ENCODE measurements around the gene YEATS4.

The YEATS4 gene

GRCh38 chr12:69332815-69333358 lies 26.7 kb upstream of the YEATS4 start:
- Histone ChIP-seq H4K12ac (ENCODE audit: low read depth, low read length) (no peak overlapping the region), H4K91ac (ENCODE audit: low read depth, low read length) (no peak overlapping the region), H3K36me3 (ENCODE audit: control insufficient read depth in 1 of 2, insufficient read depth in 2 of 2, low read length in 2 of 2) (no peaks in the 10 kb centered on the region), H2AK5ac (ENCODE audit: low read length) (no peak overlapping the region), H2BK5ac (ENCODE audit: low read depth, low read length, poor library complexity) (no peak overlapping the region), H2BK12ac (ENCODE audit: low read length) (no peak overlapping the region), H3K18ac (ENCODE audit: low read length) (no peak overlapping the region), H3K4me3 (ENCODE audit: low read depth, low read length) (no peak overlapping the region), H4K8ac (ENCODE audit: low read depth, low read length) (no peak overlapping the region), H3K9me3 (ENCODE audit: insufficient read depth, low read depth, low read length) (no peaks in the 10 kb centered on the region), H3K27ac (ENCODE audit: low read depth, low read length) (no peak overlapping the region), H3K27me3 (ENCODE audit: insufficient read depth, low read length) (no peaks in the 10 kb centered on the region), H3K79me1 (ENCODE audit: low read length) (no peaks in the 10 kb centered on the region), H3K4me2 (ENCODE audit: low read length) (no peak overlapping the region), H2AFZ (ENCODE audit: insufficient read depth, low read length, poor library complexity) (no peak overlapping the region), H3K14ac (ENCODE audit: low read length) (no peak overlapping the region), H3K23ac (ENCODE audit: low read length) (no peak overlapping the region), H3K79me2 (ENCODE audit: control insufficient read depth, insufficient read depth, low read length, poor library complexity) (no peaks in the 10 kb centered on the region), H3K9ac (ENCODE audit: low read length) (no peak overlapping the region), H2BK120ac (ENCODE audit: insufficient read depth, low read length, poor library complexity) (no peak overlapping the region), H3K4ac (ENCODE audit: low read depth, low read length) (no peak overlapping the region), H3K4me1 (ENCODE audit: control insufficient read depth in 1 of 2, insufficient read depth in 2 of 2, low read length in 2 of 2) (no peaks in the 10 kb centered on the region)
- no peak for DNase-seq
- WGBS (ENCODE audit: extremely low coverage, insufficient coverage, insufficient read length) = 100% methylated on average over 1 of the region's 6 CpGs

GRCh38 chr12:69334158-69334557 lies 25.4 kb upstream of the YEATS4 start:
- no peak overlapping the region for H2BK5ac ChIP-seq (ENCODE audit: low read depth, low read length, poor library complexity)
- H3K36me3 ChIP-seq (ENCODE audit: control insufficient read depth in 1 of 2, insufficient read depth in 2 of 2, low read length in 2 of 2) = no peaks in the 10 kb centered on the region
- H3K4me3 ChIP-seq (ENCODE audit: low read depth, low read length) = no peak overlapping the region
- H2AK5ac ChIP-seq (ENCODE audit: low read length) = no peak overlapping the region
- no peak overlapping the region for H3K9ac ChIP-seq (ENCODE audit: low read length)
- no peaks in the 10 kb centered on the region for H3K79me1 ChIP-seq (ENCODE audit: low read length)
- no peak overlapping the region for H4K91ac ChIP-seq (ENCODE audit: low read depth, low read length)
- no peaks in the 10 kb centered on the region for H3K79me2 ChIP-seq (ENCODE audit: control insufficient read depth, insufficient read depth, low read length, poor library complexity)
- H3K4me1 ChIP-seq (ENCODE audit: control insufficient read depth in 1 of 2, insufficient read depth in 2 of 2, low read length in 2 of 2) = no peaks in the 10 kb centered on the region
- no peak overlapping the region for H3K14ac ChIP-seq (ENCODE audit: low read length)
- no peak overlapping the region for H2BK12ac ChIP-seq (ENCODE audit: low read length)
- no peak for DNase-seq
- no peak overlapping the region for H3K27ac ChIP-seq (ENCODE audit: low read depth, low read length)
- H3K4me2 ChIP-seq (ENCODE audit: low read length) = no peak overlapping the region
- H3K18ac ChIP-seq (ENCODE audit: low read length) = no peak overlapping the region
- no peak overlapping the region for H3K23ac ChIP-seq (ENCODE audit: low read length)
- no peak overlapping the region for H2AFZ ChIP-seq (ENCODE audit: insufficient read depth, low read length, poor library complexity)
- H3K9me3 ChIP-seq (ENCODE audit: insufficient read depth, low read depth, low read length) = no peaks in the 10 kb centered on the region
- H3K27me3 ChIP-seq (ENCODE audit: insufficient read depth, low read length) = no peaks in the 10 kb centered on the region
- no peak overlapping the region for H4K8ac ChIP-seq (ENCODE audit: low read depth, low read length)
- no peak overlapping the region for H4K12ac ChIP-seq (ENCODE audit: low read depth, low read length)
- H3K4ac ChIP-seq (ENCODE audit: low read depth, low read length) = no peak overlapping the region
- H2BK120ac ChIP-seq (ENCODE audit: insufficient read depth, low read length, poor library complexity) = no peak overlapping the region

GRCh38 chr12:69337311-69338090 lies 22.0 kb upstream of the YEATS4 start:
- Histone ChIP-seq H3K27ac (ENCODE audit: low read depth, low read length) (no peak overlapping the region), H3K9me3 (ENCODE audit: insufficient read depth, low read depth, low read length) (no peaks in the 10 kb centered on the region), H3K4me2 (ENCODE audit: low read length) (no peak overlapping the region), H2BK120ac (ENCODE audit: insufficient read depth, low read length, poor library complexity) (no peak overlapping the region), H3K23ac (ENCODE audit: low read length) (no peak overlapping the region), H3K79me1 (ENCODE audit: low read length) (no peaks in the 10 kb centered on the region), H3K36me3 (ENCODE audit: control insufficient read depth in 1 of 2, insufficient read depth in 2 of 2, low read length in 2 of 2) (no peaks in the 10 kb centered on the region), H3K18ac (ENCODE audit: low read length) (no peak overlapping the region), H3K4me3 (ENCODE audit: low read depth, low read length) (no peak overlapping the region), H2AFZ (ENCODE audit: insufficient read depth, low read length, poor library complexity) (no peak overlapping the region), H2AK5ac (ENCODE audit: low read length) (no peak overlapping the region), H3K4me1 (ENCODE audit: control insufficient read depth in 1 of 2, insufficient read depth in 2 of 2, low read length in 2 of 2) (no peaks in the 10 kb centered on the region), H2BK12ac (ENCODE audit: low read length) (no peak overlapping the region), H3K9ac (ENCODE audit: low read length) (no peak overlapping the region), H3K4ac (ENCODE audit: low read depth, low read length) (no peak overlapping the region), H4K8ac (ENCODE audit: low read depth, low read length) (no peak overlapping the region), H3K27me3 (ENCODE audit: insufficient read depth, low read length) (no peaks in the 10 kb centered on the region), H4K91ac (ENCODE audit: low read depth, low read length) (no peak overlapping the region), H4K12ac (ENCODE audit: low read depth, low read length) (no peak overlapping the region), H3K79me2 (ENCODE audit: control insufficient read depth, insufficient read depth, low read length, poor library complexity) (no peaks in the 10 kb centered on the region), H3K14ac (ENCODE audit: low read length) (no peak overlapping the region), H2BK5ac (ENCODE audit: low read depth, low read length, poor library complexity) (no peak overlapping the region)
- WGBS (ENCODE audit: extremely low coverage, insufficient coverage, insufficient read length) = no CpG with 5 or more reads among the region's 2 CpGs
- DNase-seq = no peak

- H3K14ac ChIP-seq (ENCODE audit: low read length) = no peak overlapping the region
- H4K8ac ChIP-seq (ENCODE audit: low read depth, low read length) = no peak overlapping the region
- H3K27ac ChIP-seq (ENCODE audit: low read depth, low read length) = no peak overlapping the region
- no peaks in the 10 kb centered on the region for H3K79me2 ChIP-seq (ENCODE audit: control insufficient read depth, insufficient read depth, low read length, poor library complexity)
- no peak overlapping the region for H4K91ac ChIP-seq (ENCODE audit: low read depth, low read length)
- H2BK120ac ChIP-seq (ENCODE audit: insufficient read depth, low read length, poor library complexity) = no peak overlapping the region
- no peaks in the 10 kb centered on the region for H3K4me1 ChIP-seq (ENCODE audit: control insufficient read depth in 1 of 2, insufficient read depth in 2 of 2, low read length in 2 of 2)
- no peak overlapping the region for H4K12ac ChIP-seq (ENCODE audit: low read depth, low read length)
- DNase-seq = peak in 1 of 2 donors; percentile 31
- WGBS (ENCODE audit: extremely low coverage, insufficient coverage, insufficient read length) = no CpG with 5 or more reads among the region's 3 CpGs
- H3K4ac ChIP-seq (ENCODE audit: low read depth, low read length) = no peak overlapping the region
- H3K4me2 ChIP-seq (ENCODE audit: low read length) = no peak overlapping the region
- H3K27me3 ChIP-seq (ENCODE audit: insufficient read depth, low read length) = no peaks in the 10 kb centered on the region
- H3K36me3 ChIP-seq (ENCODE audit: control insufficient read depth in 1 of 2, insufficient read depth in 2 of 2, low read length in 2 of 2) = no peaks in the 10 kb centered on the region
- no peak overlapping the region for H2BK12ac ChIP-seq (ENCODE audit: low read length)
- no peak overlapping the region for H3K4me3 ChIP-seq (ENCODE audit: low read depth, low read length)
- no peak overlapping the region for H3K23ac ChIP-seq (ENCODE audit: low read length)
- no peak overlapping the region for H3K9ac ChIP-seq (ENCODE audit: low read length)
- H2BK5ac ChIP-seq (ENCODE audit: low read depth, low read length, poor library complexity) = no peak overlapping the region
- no peak overlapping the region for H2AK5ac ChIP-seq (ENCODE audit: low read length)
- H3K18ac ChIP-seq (ENCODE audit: low read length) = no peak overlapping the region
- H2AFZ ChIP-seq (ENCODE audit: insufficient read depth, low read length, poor library complexity) = no peak overlapping the region
- no peaks in the 10 kb centered on the region for H3K79me1 ChIP-seq (ENCODE audit: low read length)
- H3K9me3 ChIP-seq (ENCODE audit: insufficient read depth, low read depth, low read length) = no peaks in the 10 kb centered on the region
Observed at GRCh38 chr12:69338120-69338859, 21.3 kb upstream of the YEATS4 start.

Measured in trophoblast cell (in vitro differentiated cells and primary cell).